ENCODE data around the gene INPP5A. TPM values are rescaled to one million over a fixed set of nuclear protein-coding genes. Genes with fewer than 3 reads are reported as not detected.

Gene INPP5A
- total and polyA plus RNA-seq, 2 of the 13 experiments (the other 11 are each of a cell fraction or from before 2014, with no cell fraction given), result 17.5 to 37.9 TPM

DNA sequence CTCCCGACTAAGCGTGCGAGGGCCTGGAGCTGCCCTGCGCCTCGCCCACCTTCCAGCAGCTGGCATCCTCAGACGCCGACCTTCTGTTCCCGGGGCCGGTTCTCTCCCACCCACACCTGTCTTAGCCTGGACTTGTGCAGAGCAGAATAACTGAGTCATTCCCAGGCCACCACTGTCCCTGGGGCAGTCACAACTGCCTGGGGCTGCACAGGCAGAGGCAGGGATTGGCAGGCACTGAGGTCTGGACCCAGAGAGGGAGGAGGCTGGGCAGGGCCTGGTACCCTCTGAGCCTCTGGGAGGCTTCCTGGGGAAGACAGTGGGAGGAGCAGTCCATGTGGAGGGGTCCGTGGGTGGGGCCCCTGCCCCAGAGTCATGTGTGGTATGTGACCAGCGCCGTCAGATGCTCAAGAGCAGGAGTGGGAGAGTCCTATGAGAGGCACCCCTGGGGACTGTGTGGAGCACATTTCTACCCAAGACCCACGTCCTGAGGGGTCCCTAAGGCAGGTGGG lies 174.1 kb downstream of the INPP5A start (continued):
- TF ChIP-seq, protein P1, sequence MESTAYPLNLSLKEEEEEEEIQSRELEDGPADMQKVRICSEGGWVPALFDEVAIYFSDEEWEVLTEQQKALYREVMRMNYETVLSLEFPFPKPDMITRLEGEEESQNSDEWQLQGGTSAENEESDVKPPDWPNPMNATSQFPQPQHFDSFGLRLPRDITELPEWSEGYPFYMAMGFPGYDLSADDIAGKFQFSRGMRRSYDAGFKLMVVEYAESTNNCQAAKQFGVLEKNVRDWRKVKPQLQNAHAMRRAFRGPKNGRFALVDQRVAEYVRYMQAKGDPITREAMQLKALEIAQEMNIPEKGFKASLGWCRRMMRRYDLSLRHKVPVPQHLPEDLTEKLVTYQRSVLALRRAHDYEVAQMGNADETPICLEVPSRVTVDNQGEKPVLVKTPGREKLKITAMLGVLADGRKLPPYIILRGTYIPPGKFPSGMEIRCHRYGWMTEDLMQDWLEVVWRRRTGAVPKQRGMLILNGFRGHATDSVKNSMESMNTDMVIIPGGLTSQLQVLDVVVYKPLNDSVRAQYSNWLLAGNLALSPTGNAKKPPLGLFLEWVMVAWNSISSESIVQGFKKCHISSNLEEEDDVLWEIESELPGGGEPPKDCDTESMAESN (CRISPR knock-in tag; conservative IDR thresholded peaks at IDR 0.05), result no peak
- TF ChIP-seq, protein P2, sequence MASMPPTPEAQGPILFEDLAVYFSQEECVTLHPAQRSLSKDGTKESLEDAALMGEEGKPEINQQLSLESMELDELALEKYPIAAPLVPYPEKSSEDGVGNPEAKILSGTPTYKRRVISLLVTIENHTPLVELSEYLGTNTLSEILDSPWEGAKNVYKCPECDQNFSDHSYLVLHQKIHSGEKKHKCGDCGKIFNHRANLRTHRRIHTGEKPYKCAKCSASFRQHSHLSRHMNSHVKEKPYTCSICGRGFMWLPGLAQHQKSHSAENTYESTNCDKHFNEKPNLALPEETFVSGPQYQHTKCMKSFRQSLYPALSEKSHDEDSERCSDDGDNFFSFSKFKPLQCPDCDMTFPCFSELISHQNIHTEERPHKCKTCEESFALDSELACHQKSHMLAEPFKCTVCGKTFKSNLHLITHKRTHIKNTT (CRISPR knock-in tag; IDR thresholded peaks at IDR 0.05), result no peak
- TF ChIP-seq ZNF775 (CRISPR knock-in tag; IDR thresholded peaks at IDR 0.05; ENCODE audit: borderline replicate concordance) (no peak), ZFP36L1 (CRISPR knock-in tag; IDR thresholded peaks at IDR 0.05) (no peak), CBFB (CRISPR knock-in tag; IDR thresholded peaks at IDR 0.05) (no peak), CEBPB (IDR thresholded peaks at IDR 0.05; ENCODE audit: borderline replicate concordance, low read depth, low read length) (no peak)
- TF ChIP-seq, protein P3, sequence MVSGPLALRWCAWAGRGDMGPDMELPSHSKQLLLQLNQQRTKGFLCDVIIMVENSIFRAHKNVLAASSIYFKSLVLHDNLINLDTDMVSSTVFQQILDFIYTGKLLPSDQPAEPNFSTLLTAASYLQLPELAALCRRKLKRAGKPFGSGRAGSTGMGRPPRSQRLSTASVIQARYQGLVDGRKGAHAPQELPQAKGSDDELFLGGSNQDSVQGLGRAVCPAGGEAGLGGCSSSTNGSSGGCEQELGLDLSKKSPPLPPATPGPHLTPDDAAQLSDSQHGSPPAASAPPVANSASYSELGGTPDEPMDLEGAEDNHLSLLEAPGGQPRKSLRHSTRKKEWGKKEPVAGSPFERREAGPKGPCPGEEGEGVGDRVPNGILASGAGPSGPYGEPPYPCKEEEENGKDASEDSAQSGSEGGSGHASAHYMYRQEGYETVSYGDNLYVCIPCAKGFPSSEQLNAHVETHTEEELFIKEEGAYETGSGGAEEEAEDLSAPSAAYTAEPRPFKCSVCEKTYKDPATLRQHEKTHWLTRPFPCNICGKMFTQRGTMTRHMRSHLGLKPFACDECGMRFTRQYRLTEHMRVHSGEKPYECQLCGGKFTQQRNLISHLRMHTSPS (CRISPR knock-in tag; IDR thresholded peaks at IDR 0.05; ENCODE audit: low read depth), result no peak
- TF ChIP-seq, protein P4, sequence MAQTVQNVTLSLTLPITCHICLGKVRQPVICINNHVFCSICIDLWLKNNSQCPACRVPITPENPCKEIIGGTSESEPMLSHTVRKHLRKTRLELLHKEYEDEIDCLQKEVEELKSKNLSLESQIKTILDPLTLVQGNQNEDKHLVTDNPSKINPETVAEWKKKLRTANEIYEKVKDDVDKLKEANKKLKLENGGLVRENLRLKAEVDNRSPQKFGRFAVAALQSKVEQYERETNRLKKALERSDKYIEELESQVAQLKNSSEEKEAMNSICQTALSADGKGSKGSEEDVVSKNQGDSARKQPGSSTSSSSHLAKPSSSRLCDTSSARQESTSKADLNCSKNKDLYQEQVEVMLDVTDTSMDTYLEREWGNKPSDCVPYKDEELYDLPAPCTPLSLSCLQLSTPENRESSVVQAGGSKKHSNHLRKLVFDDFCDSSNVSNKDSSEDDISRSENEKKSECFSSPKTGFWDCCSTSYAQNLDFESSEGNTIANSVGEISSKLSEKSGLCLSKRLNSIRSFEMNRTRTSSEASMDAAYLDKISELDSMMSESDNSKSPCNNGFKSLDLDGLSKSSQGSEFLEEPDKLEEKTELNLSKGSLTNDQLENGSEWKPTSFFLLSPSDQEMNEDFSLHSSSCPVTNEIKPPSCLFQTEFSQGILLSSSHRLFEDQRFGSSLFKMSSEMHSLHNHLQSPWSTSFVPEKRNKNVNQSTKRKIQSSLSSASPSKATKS (CRISPR knock-in tag; IDR thresholded peaks at IDR 0.05), result no peak
- TF ChIP-seq, protein P5, sequence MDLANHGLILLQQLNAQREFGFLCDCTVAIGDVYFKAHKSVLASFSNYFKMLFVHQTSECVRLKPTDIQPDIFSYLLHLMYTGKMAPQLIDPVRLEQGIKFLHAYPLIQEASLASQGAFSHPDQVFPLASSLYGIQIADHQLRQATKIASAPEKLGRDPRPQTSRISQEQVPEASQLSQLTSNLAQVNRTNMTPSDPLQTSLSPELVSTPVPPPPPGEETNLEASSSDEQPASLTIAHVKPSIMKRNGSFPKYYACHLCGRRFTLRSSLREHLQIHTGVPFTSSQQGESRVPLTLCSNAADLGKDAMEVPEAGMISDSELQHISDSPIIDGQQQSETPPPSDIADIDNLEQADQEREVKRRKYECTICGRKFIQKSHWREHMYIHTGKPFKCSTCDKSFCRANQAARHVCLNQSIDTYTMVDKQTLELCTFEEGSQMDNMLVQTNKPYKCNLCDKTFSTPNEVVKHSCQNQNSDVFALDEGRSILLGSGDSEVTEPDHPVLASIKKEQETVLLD (CRISPR knock-in tag; IDR thresholded peaks at IDR 0.05; ENCODE audit: low read depth), result no peak

Data from HepG2 (cell line).